Panc1 (cell line): ENCODE results near the gene PAX2.

Experiments used
- CTCF ChIP-seq: fragments of 450-650 bp; IDR thresholded peaks from 2 replicates; pipeline ENCODE4 v1.5.1; 2017; ENCODE audit warnings: mild to moderate bottlenecking
- POLR2AphosphoS5 ChIP-seq: IDR thresholded peaks from 2 replicates; pipeline ENCODE4 v1.6.1; 2012; ENCODE audit warnings: mild to moderate bottlenecking, low read depth, low read length, moderate library complexity
- REST ChIP-seq, 2 experiments: IDR thresholded peaks; 2 replicates each; pipeline ENCODE4 v1.6.1; 2011 to 2012; ENCODE audit warnings: low read depth in 2 of 2, control low read depth in 1 of 2, low read length in 1 of 2, mild to moderate bottlenecking in 1 of 2, moderate library complexity in 1 of 2; ENCODE audit not compliant: insufficient read depth in 1 of 2
- SIN3A ChIP-seq: IDR thresholded peaks from 2 replicates; pipeline ENCODE4 v1.6.1; 2012; ENCODE audit warnings: low read depth, mild to moderate bottlenecking, low read length, moderate library complexity, borderline replicate concordance; ENCODE audit not compliant: insufficient read depth

GRCh38 chr10:100729862-100730724 is 15.3 kb upstream of the PAX2 start:
- TF ChIP-seq POLR2AphosphoS5 (peak; percentile 67; the same call in 1 of the 2 replicates), CTCF (no peak), SIN3A (peak; percentile 30; the same call in 1 of the 2 replicates), REST (IDR thresholded peaks at IDR 0.05; ENCODE audit: insufficient read depth in 1 of 2, low read depth in 2 of 2, low read length in 1 of 2) (no peak)
